Epithelial cell of esophagus (primary cell): ENCODE measurements around the gene ACTA2.

Experiments
- DNase-seq: peaks from one replicate; pipeline ENCODE4 v3.0.0; 2010; ENCODE audit warnings: low read depth
- H3K4me3 ChIP-seq: 2 replicates; pipeline ENCODE4 v1.5.1; 2011; ENCODE audit warnings: mild to moderate bottlenecking, low read length, control low read depth
- TF ChIP-seq, protein P1 (sequence below): IDR thresholded peaks from 2 replicates; pipeline ENCODE4 v1.5.1; 2011; ENCODE audit warnings: low read depth, mild to moderate bottlenecking, low read length, control low read depth, inconsistent platforms; ENCODE audit not compliant: insufficient read depth; ENCODE audit errors: missing control alignments

The ACTA2 gene

DNA sequence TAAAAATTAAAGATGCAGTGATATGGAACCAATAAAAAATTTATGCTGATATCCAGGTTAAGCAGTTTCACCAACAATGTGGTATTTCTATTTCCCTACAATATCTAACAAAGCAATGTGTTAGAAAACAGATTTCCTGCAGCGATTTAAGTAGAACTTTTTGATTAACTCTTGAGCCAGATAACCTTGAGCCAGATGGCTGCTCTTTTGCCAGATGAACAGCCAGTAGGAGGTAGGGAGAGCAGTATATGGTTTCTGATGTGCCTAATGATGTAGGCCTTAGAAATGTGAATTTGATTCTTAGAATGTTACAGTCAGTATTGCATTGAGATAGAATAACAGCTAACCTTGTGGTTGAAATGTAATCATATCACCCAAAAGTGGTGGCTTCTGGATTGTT is 41.5 kb downstream of the ACTA2 start:
- DNase-seq = no peak
- TF ChIP-seq, protein P1, sequence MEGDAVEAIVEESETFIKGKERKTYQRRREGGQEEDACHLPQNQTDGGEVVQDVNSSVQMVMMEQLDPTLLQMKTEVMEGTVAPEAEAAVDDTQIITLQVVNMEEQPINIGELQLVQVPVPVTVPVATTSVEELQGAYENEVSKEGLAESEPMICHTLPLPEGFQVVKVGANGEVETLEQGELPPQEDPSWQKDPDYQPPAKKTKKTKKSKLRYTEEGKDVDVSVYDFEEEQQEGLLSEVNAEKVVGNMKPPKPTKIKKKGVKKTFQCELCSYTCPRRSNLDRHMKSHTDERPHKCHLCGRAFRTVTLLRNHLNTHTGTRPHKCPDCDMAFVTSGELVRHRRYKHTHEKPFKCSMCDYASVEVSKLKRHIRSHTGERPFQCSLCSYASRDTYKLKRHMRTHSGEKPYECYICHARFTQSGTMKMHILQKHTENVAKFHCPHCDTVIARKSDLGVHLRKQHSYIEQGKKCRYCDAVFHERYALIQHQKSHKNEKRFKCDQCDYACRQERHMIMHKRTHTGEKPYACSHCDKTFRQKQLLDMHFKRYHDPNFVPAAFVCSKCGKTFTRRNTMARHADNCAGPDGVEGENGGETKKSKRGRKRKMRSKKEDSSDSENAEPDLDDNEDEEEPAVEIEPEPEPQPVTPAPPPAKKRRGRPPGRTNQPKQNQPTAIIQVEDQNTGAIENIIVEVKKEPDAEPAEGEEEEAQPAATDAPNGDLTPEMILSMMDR = no peak
- H3K4me3 ChIP-seq = no peak overlapping the region

DNA sequence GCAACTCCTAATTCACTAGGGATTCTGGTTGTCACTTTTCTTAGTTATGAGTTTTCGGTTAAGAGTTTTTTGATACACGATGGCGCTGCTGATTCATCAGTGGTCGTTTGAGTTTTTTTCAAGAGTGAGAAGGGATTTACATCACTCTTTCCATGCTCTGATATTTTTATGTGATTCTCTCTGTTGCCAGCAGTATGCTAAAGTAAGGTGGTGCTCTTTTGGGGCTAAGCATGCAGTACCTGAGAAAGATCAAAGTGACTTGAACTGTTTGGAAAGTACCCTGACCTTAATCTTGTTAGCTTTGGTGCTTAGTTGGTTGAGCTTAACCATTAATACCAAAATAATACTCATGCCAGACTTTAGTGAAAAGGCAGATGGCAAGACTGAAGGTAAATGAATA is 44.4 kb downstream of the ACTA2 start:
- TF ChIP-seq, protein P1 = no peak
- DNase-seq = no peak
- H3K4me3 ChIP-seq = no peak overlapping the region

DNA sequence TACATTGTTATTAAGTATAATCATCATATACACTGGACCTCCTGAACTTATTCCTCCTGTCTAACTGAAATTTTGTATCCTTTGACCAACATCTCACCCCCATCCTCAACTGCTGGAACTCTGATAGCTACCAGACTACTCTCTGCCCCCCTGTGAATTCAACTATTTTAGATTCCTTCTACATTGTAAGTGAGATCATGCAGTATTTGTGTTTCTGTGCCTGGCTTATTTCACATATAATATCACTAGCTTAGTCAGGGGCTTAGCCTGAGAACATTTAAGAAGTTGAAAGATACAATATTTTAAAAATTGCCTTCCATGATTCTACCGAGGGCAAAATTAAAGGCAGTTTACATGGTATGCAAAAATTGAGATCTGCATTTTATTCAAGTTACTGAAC is 45.7 kb downstream of the ACTA2 start:
- TF ChIP-seq, protein P1 = no peak
- no peak overlapping the region for H3K4me3 ChIP-seq
- no peak for DNase-seq

DNA sequence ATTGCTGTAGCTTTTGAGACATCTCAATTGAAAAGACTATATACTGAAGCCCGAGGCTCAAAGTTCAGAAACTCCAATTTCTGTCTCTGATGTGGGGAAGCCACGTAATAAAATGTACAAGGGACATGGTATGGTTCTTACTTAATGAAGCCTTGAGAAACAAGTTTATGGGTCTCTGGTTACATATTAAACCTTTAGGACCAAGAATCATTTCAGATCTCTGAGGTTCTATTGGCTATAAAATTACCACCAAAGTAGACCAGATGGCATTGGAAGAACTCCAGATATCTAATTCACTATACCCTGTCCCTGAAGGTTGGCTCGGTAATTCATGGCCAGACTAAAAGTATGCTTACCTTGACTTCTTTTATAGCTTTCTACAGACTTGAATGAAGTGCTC is 48.9 kb downstream of the ACTA2 start:
- no peak overlapping the region for H3K4me3 ChIP-seq
- TF ChIP-seq, protein P1 = no peak
- DNase-seq = no peak

DNA sequence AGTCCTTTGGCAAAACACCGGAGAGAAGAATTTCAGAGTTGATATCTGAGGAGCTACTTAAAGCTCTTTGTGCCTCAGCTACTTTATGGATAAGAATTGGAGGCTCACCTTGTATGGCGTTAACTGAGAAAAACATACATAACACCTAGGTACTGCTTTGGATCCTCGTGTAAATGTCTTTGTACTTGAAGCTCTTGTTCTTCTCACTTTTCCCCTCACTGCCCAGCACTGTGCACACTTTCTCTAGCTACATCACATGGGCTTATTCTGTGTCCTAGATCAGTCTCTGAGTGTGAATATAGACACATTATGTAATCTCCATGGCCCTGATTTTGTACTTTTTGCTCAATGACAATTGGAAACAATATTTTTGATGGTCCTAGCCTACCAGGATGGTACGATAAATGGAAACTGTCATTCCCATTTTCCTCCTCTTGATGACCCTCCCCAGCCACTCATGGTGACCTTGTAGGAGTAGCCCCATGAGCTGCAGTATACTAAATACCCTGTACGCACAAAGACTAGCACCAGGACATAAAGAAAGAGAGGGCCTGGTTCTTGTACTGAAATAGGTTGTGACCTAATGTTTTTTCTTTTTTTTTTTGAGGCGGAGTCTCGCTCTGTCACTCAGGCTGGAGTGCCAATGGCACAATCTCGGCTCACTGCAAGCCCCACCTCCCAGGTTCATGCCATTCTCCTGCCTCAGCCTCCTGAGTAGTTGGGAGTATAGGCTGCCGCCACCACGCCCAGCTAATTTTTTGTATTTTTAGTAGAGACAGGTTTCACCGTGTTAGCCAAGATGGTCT is 50.4 kb downstream of the ACTA2 start:
- H3K4me3 ChIP-seq = no peak overlapping the region
- TF ChIP-seq, protein P1 = no peak

DNA sequence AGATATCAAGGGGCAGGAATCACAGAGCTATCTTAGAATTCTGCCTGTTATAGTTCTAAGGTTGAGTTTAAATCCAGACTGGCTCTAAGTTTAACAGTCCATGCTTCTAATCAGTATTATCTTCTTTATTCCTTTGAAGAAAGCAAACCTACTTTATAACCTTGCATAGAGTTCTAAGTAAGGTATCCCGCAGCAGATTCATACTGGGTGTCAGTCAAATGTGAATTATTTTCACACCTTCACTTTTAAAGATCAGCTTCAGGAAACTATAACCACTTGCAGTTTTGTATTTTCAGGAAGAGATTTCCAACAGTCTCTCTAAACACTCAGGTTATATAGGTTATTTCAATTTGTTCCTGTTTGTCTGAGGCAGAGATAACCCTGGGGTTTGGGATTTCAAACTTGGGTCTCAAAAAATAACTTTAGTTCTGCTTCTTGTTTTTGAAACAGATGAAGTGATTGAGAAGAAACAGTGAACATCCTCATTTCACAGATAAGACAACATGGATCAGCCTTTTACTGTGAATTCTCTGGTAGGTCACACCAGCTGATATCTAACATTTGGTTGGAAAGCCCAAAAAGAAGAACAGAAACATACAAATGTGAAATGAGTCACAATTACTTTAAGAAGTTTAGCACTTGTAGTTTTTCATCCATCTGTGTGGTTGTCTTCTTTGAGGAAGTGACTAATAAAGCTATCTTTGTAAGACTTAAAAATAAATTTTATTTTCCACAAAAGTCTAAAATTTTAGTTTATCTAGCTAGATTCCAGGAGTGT is 51.2 kb downstream of the ACTA2 start:
- no peak for DNase-seq
- TF ChIP-seq, protein P1 = no peak
- no peak overlapping the region for H3K4me3 ChIP-seq

More for the DNA sequence above, 50.4 kb downstream of the ACTA2 start:
- no peak for DNase-seq
